ENCODE results near the gene SH3BP4. TPM values are rescaled to one million over a fixed set of nuclear protein-coding genes. Genes with fewer than 3 reads are reported as not detected.
A peak's percentile ranks its signal among the peaks of the same experiment; 100 is the strongest.

SH3BP4 gene
- total and polyA plus RNA-seq, 2 of the 13 experiments (the other 11 are each of a cell fraction or from before 2014, with no cell fraction given) = 34.6 to 99.1 TPM

- TF ChIP-seq CBX5 (CRISPR knock-in tag; IDR thresholded peaks at IDR 0.05; ENCODE audit: borderline replicate concordance) = 0 out of 2 replicates have a peak, but pooled peaks have one; percentile 7
- no peak for TF ChIP-seq CEBPG (CRISPR knock-in tag; IDR thresholded peaks at IDR 0.05)
- TF ChIP-seq HOMEZ (CRISPR knock-in tag; IDR thresholded peaks at IDR 0.05; ENCODE audit: low read depth) = no peak
- TF ChIP-seq ZSCAN20 (CRISPR knock-in tag; IDR thresholded peaks at IDR 0.05; ENCODE audit: borderline replicate concordance) = 0 out of 2 replicates have a peak, but pooled peaks have one; percentile 13
- TF ChIP-seq GFI1 (CRISPR knock-in tag; IDR thresholded peaks at IDR 0.05; ENCODE audit: borderline replicate concordance) = 0 out of 2 replicates have a peak, but pooled peaks have one; percentile 1
- TF ChIP-seq ZNF34 (CRISPR knock-in tag; IDR thresholded peaks at IDR 0.05; ENCODE audit: borderline replicate concordance) = no peak
- TF ChIP-seq, protein P1, sequence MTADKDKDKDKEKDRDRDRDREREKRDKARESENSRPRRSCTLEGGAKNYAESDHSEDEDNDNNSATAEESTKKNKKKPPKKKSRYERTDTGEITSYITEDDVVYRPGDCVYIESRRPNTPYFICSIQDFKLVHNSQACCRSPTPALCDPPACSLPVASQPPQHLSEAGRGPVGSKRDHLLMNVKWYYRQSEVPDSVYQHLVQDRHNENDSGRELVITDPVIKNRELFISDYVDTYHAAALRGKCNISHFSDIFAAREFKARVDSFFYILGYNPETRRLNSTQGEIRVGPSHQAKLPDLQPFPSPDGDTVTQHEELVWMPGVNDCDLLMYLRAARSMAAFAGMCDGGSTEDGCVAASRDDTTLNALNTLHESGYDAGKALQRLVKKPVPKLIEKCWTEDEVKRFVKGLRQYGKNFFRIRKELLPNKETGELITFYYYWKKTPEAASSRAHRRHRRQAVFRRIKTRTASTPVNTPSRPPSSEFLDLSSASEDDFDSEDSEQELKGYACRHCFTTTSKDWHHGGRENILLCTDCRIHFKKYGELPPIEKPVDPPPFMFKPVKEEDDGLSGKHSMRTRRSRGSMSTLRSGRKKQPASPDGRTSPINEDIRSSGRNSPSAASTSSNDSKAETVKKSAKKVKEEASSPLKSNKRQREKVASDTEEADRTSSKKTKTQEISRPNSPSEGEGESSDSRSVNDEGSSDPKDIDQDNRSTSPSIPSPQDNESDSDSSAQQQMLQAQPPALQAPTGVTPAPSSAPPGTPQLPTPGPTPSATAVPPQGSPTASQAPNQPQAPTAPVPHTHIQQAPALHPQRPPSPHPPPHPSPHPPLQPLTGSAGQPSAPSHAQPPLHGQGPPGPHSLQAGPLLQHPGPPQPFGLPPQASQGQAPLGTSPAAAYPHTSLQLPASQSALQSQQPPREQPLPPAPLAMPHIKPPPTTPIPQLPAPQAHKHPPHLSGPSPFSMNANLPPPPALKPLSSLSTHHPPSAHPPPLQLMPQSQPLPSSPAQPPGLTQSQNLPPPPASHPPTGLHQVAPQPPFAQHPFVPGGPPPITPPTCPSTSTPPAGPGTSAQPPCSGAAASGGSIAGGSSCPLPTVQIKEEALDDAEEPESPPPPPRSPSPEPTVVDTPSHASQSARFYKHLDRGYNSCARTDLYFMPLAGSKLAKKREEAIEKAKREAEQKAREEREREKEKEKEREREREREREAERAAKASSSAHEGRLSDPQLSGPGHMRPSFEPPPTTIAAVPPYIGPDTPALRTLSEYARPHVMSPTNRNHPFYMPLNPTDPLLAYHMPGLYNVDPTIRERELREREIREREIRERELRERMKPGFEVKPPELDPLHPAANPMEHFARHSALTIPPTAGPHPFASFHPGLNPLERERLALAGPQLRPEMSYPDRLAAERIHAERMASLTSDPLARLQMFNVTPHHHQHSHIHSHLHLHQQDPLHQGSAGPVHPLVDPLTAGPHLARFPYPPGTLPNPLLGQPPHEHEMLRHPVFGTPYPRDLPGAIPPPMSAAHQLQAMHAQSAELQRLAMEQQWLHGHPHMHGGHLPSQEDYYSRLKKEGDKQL (CRISPR knock-in tag; IDR thresholded peaks at IDR 0.05; ENCODE audit: low read depth) = no peak
- TF ChIP-seq ZFP91 (CRISPR knock-in tag; IDR thresholded peaks at IDR 0.05; ENCODE audit: borderline replicate concordance) = peak; percentile 96; the same call in 1 of the 2 replicates
- TF ChIP-seq, protein P2, sequence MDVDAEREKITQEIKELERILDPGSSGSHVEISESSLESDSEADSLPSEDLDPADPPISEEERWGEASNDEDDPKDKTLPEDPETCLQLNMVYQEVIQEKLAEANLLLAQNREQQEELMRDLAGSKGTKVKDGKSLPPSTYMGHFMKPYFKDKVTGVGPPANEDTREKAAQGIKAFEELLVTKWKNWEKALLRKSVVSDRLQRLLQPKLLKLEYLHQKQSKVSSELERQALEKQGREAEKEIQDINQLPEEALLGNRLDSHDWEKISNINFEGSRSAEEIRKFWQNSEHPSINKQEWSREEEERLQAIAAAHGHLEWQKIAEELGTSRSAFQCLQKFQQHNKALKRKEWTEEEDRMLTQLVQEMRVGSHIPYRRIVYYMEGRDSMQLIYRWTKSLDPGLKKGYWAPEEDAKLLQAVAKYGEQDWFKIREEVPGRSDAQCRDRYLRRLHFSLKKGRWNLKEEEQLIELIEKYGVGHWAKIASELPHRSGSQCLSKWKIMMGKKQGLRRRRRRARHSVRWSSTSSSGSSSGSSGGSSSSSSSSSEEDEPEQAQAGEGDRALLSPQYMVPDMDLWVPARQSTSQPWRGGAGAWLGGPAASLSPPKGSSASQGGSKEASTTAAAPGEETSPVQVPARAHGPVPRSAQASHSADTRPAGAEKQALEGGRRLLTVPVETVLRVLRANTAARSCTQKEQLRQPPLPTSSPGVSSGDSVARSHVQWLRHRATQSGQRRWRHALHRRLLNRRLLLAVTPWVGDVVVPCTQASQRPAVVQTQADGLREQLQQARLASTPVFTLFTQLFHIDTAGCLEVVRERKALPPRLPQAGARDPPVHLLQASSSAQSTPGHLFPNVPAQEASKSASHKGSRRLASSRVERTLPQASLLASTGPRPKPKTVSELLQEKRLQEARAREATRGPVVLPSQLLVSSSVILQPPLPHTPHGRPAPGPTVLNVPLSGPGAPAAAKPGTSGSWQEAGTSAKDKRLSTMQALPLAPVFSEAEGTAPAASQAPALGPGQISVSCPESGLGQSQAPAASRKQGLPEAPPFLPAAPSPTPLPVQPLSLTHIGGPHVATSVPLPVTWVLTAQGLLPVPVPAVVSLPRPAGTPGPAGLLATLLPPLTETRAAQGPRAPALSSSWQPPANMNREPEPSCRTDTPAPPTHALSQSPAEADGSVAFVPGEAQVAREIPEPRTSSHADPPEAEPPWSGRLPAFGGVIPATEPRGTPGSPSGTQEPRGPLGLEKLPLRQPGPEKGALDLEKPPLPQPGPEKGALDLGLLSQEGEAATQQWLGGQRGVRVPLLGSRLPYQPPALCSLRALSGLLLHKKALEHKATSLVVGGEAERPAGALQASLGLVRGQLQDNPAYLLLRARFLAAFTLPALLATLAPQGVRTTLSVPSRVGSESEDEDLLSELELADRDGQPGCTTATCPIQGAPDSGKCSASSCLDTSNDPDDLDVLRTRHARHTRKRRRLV (CRISPR knock-in tag; IDR thresholded peaks at IDR 0.05) = no peak; the same call in 1 of the 2 replicates
Observed at GRCh38 chr2:234977228-234977679, 25.4 kb downstream of the SH3BP4 start (continued).

Data from HepG2 (cell line).